HepG2 (cell line): ENCODE data around the gene DLG3. TPM values are rescaled to one million over a fixed set of nuclear protein-coding genes. Genes with fewer than 3 reads are reported as not detected.

Source experiments
- ATAC-seq: fragments of 200-7000 bp; cut with Tn5 transposase; 3 replicates; pipeline ENCODE4 v1.9.1; 2020; ENCODE audit warnings: mild to moderate bottlenecking, moderate library complexity
- BruUV-seq: library from RNA; stranded (reverse); fragments of 400-500 nt; replicated peaks from 2 replicates; lab custom pipeline; 2021; lab: Mats Ljungman, UMichigan
- CTCF ChIA-PET: fragments of 300-600 bp; formaldehyde crosslinking; extraction: SDS; loops from one replicate; lab custom pipeline; 2021; ENCODE audit warnings: low total read pairs, inconsistent platforms, low intra/inter-chr PET ratio; lab: Yijun Ruan, JAX
- POLR2A ChIA-PET: fragments of 350-600 bp; sonication (Branson Sonifier 250); formaldehyde crosslinking; loops from one replicate; lab custom pipeline; 2020; ENCODE audit warnings: antibody characterized with exemption, inconsistent platforms; lab: Yijun Ruan, JAX
- DNase-seq: peaks from one replicate; pipeline ENCODE4 v3.0.0-alpha.2; 2015; ENCODE audit warnings: low spot score
- FAIRE-seq: peaks from 3 replicates; lab custom pipeline; 2011; peaks lifted over from hg19 to GRCh38; lab: Jason Lieb, UNC
- H2AFZ ChIP-seq: one replicate; pipeline ENCODE4 v1.6.1; 2011; ENCODE audit warnings: low read length, inconsistent platforms
- H3K27ac ChIP-seq: fragments of 300-600 bp; 3 replicates; pipeline ENCODE4 v1.8.0; 2011; ENCODE audit warnings: mixed run types, mild to moderate bottlenecking, mixed read lengths, low read length, inconsistent platforms; ENCODE audit not compliant: insufficient read depth; ENCODE audit errors: extremely low read length
- H3K27me3 ChIP-seq, 2 experiments: fragments of 200-600 bp in 1 of 2; 2 replicates in 1 of 2; 3 replicates in 1 of 2; pipeline versions ENCODE4 v1.6.0 to v1.8.0; 2011; ENCODE audit warnings: low read length in 2 of 2, mild to moderate bottlenecking in 2 of 2, moderate library complexity in 2 of 2, inconsistent platforms in 1 of 2; ENCODE audit not compliant: insufficient read depth in 2 of 2, control insufficient read depth in 1 of 2
- H3K36me3 ChIP-seq, 2 experiments: fragments of 200-600 bp in 1 of 2; replicated peaks in 1 of 2; 2 replicates in 1 of 2; 3 replicates in 1 of 2; pipeline versions ENCODE4 v1.5.1 to v1.8.0; 2011; ENCODE audit warnings: low read length in 2 of 2, inconsistent platforms in 1 of 2; ENCODE audit not compliant: insufficient read depth in 2 of 2, control insufficient read depth in 1 of 2
- H3K4me1 ChIP-seq: 2 replicates; pipeline ENCODE4 v1.5.1; 2012; ENCODE audit warnings: low read length, inconsistent platforms; ENCODE audit not compliant: insufficient read depth
- H3K4me2 ChIP-seq: 2 replicates; pipeline ENCODE4 v1.6.0; 2011; ENCODE audit warnings: low read depth, low read length, inconsistent platforms
- H3K4me3 ChIP-seq, 3 experiments: fragments of 200-600 bp in 1 of 3; sonication (generic), shearing (Covaris generic) in 1 of 3; replicated peaks in 1 of 3; 2 replicates each; pipeline ENCODE4 v1.5.1; 2011 to 2016; ENCODE audit warnings: low read length in 3 of 3, inconsistent platforms in 2 of 3, low read depth in 2 of 3, mild to moderate bottlenecking in 2 of 3, control low read depth in 1 of 3, mixed read lengths in 1 of 3; ENCODE audit not compliant: insufficient read depth in 1 of 3
- H3K79me2 ChIP-seq: one replicate; pipeline ENCODE4 v1.6.1; 2011; ENCODE audit warnings: low read length, inconsistent platforms; ENCODE audit not compliant: insufficient read depth
- H3K9ac ChIP-seq: 2 replicates; pipeline ENCODE4 v1.6.0; 2011; ENCODE audit warnings: mild to moderate bottlenecking, low read depth, low read length, inconsistent platforms; ENCODE audit not compliant: insufficient read depth
- H3K9me3 ChIP-seq: 2 replicates; pipeline ENCODE4 v1.5.1; 2012; ENCODE audit warnings: mild to moderate bottlenecking, low read length
- H4K20me1 ChIP-seq: 2 replicates; pipeline ENCODE4 v1.6.0; 2011; ENCODE audit warnings: inconsistent platforms, mild to moderate bottlenecking, low read length, moderate library complexity; ENCODE audit not compliant: insufficient read depth
- ERF ChIP-seq: IDR thresholded peaks from 2 replicates; pipeline ENCODE4 v1.6.1; 2018; ENCODE audit warnings: missing biosample characterization, missing genetic modification reagents
- IRF1 ChIP-seq: sonication (generic); formaldehyde crosslinking; IDR thresholded peaks from 2 replicates; pipeline ENCODE4 v1.4.0; 2020; ENCODE audit warnings: low read depth, mild to moderate bottlenecking, missing genetic modification reagents
- MAFK ChIP-seq, 2 experiments: IDR thresholded peaks in 1 of 2; conservative IDR thresholded peaks in 1 of 2; 2 replicates each; pipeline ENCODE4 v1.6.1; 2011; ENCODE audit warnings: improper control_type of control experiment in 2 of 2, low read length in 2 of 2
- MIER3 ChIP-seq: IDR thresholded peaks from 2 replicates; pipeline ENCODE4 v1.6.1; 2016; ENCODE audit warnings: missing compliant biosample characterization, borderline replicate concordance
- SNAI1 ChIP-seq: sonication (generic); formaldehyde crosslinking; IDR thresholded peaks from 2 replicates; pipeline ENCODE4 v1.5.0; 2020; ENCODE audit warnings: mild to moderate bottlenecking, missing genetic modification reagents, borderline replicate concordance
- SSRP1 ChIP-seq: IDR thresholded peaks from 2 replicates; pipeline ENCODE4 v1.6.1; 2016; ENCODE audit warnings: control low read depth
- ZNF224 ChIP-seq: sonication (generic); formaldehyde crosslinking; IDR thresholded peaks from 2 replicates; pipeline ENCODE4 v1.5.0; 2020; ENCODE audit warnings: mild to moderate bottlenecking, missing genetic modification reagents
- ZNF512 ChIP-seq: sonication (generic); formaldehyde crosslinking; IDR thresholded peaks from 2 replicates; pipeline ENCODE4 v1.4.0; 2020; ENCODE audit warnings: mild to moderate bottlenecking, missing genetic modification reagents
- ZNF660 ChIP-seq: sonication (generic); formaldehyde crosslinking; IDR thresholded peaks from 2 replicates; pipeline ENCODE4 v1.5.1; 2020; ENCODE audit warnings: mild to moderate bottlenecking, low read depth, missing genetic modification reagents, borderline replicate concordance
- ZNF850 ChIP-seq: sonication (generic); formaldehyde crosslinking; conservative IDR thresholded peaks from 2 replicates; pipeline ENCODE4 v1.9.0; 2021; ENCODE audit warnings: mild to moderate bottlenecking, missing genetic modification reagents
- WGBS: methylation state at CpG from one replicate; pipeline ENCODE4 v1.1.6; 2017; ENCODE audit warnings: low lambda C conversion rate; 5-methylcytosine and 5-hydroxymethylcytosine counted together
- in situ Hi-C: cut with HindIII; loops from 2 replicates; pipeline ENCODE4 v1.10.0; 2017; ENCODE audit warnings: low pct_unique_long_range_greater_than_20kb; ENCODE audit not compliant: extremely low pct_ligation_motif_present
- intact Hi-C: fragments of 100-400 bp; cut with micrococcal nuclease; formaldehyde crosslinking; loops from one replicate; pipeline ENCODE4 v1.10.0; 2022; ENCODE audit not compliant: unreplicated experiment
- polyA plus RNA-seq, 8 experiments: library from polyadenylated mRNA; depleted of rRNA in 3 of 8; stranded (reverse) in 7 of 8; unstranded in 1 of 8; fragments of >200 nt; fragmentation: Illumina TruSeq in 4 of 8; extraction: Trizol in 4 of 8; gene quantifications; 2 replicates each; pipeline versions ENCODE4 v1.2.1 to v1.2.3, GENCODE V29; 2011 to 2016; ENCODE audit warnings: low read depth in 4 of 8, missing spikeins in 1 of 8, mixed read lengths in 1 of 8; ENCODE audit not compliant: insufficient read depth in 1 of 8
- total RNA-seq, 5 experiments: library from RNA; depleted of rRNA; stranded (reverse); fragments of >200 nt; fragmentation: Illumina TruSeq; extraction: Trizol; gene quantifications; 2 replicates each; pipeline ENCODE4 v1.2.3, GENCODE V29; 2016; ENCODE audit warnings: low read depth in 1 of 5
- TF ChIP-seq, protein P1 (sequence below): IDR thresholded peaks from 2 replicates; pipeline ENCODE4 v1.6.1; 2018; ENCODE audit warnings: missing genetic modification reagents, mild to moderate bottlenecking, missing compliant biosample characterization
- TF ChIP-seq, protein P2 (sequence below): IDR thresholded peaks from 2 replicates; pipeline ENCODE4 v1.6.1; 2016; ENCODE audit warnings: missing biosample characterization, missing genetic modification reagents, low read depth
- TF ChIP-seq, protein P3 (sequence below): sonication (generic); formaldehyde crosslinking; IDR thresholded peaks from 2 replicates; pipeline ENCODE4 v1.4.0; 2020; ENCODE audit warnings: mild to moderate bottlenecking, low read depth, missing genetic modification reagents

Gene DLG3
- total and polyA plus RNA-seq, 2 of the 13 experiments (the other 11 are each of a cell fraction or from before 2014, with no cell fraction given): 9.9 to 19.4 TPM

DNA sequence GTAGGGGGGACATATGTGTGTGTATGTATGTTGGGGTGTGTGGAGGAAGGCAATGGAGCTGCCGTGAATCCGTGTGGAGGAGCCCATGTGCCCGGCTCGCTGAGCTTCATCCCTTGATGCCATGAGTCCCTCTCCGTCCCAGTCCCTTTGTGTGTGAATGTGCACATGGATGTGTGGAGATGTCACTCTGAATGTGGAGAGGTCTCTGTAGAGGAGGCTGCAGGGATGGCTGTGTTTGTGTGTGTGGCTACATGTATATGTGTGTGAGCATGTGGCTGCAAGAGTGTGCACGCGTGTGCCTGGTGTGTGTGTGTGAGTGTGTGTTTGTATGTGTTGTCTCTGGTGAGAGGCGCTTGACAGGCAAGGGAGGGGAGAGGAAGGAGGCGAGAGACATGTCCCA, 1.3 kb downstream of the DLG3 start (continued):
- TF ChIP-seq ERF (CRISPR knock-in tag): no peak
- no peak for TF ChIP-seq ZNF660 (CRISPR knock-in tag)
- TF ChIP-seq SSRP1 (CRISPR knock-in tag): no peak
- TF ChIP-seq, protein P1, sequence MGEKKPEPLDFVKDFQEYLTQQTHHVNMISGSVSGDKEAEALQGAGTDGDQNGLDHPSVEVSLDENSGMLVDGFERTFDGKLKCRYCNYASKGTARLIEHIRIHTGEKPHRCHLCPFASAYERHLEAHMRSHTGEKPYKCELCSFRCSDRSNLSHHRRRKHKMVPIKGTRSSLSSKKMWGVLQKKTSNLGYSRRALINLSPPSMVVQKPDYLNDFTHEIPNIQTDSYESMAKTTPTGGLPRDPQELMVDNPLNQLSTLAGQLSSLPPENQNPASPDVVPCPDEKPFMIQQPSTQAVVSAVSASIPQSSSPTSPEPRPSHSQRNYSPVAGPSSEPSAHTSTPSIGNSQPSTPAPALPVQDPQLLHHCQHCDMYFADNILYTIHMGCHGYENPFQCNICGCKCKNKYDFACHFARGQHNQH (CRISPR knock-in tag): no peak
- TF ChIP-seq ZNF224 (CRISPR knock-in tag): no peak
- no peak for TF ChIP-seq MIER3
- TF ChIP-seq, all 625 proteins: peak for 0

GRCh38 chrX:70446380-70447350, 2.0 kb downstream of the DLG3 start:
- no peak for FAIRE-seq
- ATAC-seq: no peak
- H3K9ac ChIP-seq: no peak overlapping the region
- no peaks in the 10 kb centered on the region for H3K79me2 ChIP-seq
- no peaks in the 10 kb centered on the region for H3K4me1 ChIP-seq
- H3K4me3 ChIP-seq: no peak overlapping the region
- H3K9me3 ChIP-seq: no peaks in the 10 kb centered on the region
- H3K4me2 ChIP-seq: no peak overlapping the region
- 0% methylated on average over 3 of the region's 16 CpGs for WGBS
- no peaks in the 10 kb centered on the region for H3K36me3 ChIP-seq
- POLR2A ChIA-PET: no interaction called here
- no peak for DNase-seq
- no TSS peak for BruUV-seq
- intact Hi-C loops: no loop called here
- CTCF ChIA-PET: no interaction called here
- in situ Hi-C loops: no loop called here
- no peak overlapping the region for H2AFZ ChIP-seq
- H4K20me1 ChIP-seq: no peaks in the 10 kb centered on the region
- H3K27ac ChIP-seq: no peak overlapping the region
- peaks cover 4 to 17% of the 10 kb centered on the region in 2 experiments for H3K27me3 ChIP-seq
- TF ChIP-seq, protein P2, sequence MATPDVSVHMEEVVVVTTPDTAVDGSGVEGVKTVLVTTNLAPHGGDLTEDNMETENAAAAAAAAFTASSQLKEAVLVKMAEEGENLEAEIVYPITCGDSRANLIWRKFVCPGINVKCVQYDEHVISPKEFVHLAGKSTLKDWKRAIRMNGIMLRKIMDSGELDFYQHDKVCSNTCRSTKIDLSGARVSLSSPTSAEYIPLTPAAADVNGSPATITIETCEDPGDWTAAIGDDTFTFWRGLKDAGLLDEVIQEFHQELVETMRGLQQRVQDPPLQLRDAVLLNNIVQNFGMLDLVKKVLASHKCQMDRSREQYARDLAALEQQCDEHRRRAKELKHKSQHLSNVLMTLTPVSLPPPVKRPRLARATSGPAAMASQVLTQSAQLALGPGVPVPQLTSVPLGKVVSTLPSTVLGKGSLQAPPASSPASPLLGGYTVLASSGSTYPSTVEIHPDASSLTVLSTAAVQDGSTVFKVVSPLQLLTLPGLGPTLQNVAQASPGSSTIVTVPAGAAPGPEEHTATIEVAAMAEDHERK: no peak
- TF ChIP-seq IRF1 (CRISPR knock-in tag) (no peak), SNAI1 (no peak), ZNF512 (no peak), ZNF850 (no peak), MAFK (conservative IDR thresholded peaks at IDR 0.05 in 1 of 2, IDR thresholded peaks at IDR 0.05 in 1 of 2; ENCODE audit: low read length in 2 of 2) (no peak)
- TF ChIP-seq, protein P3, sequence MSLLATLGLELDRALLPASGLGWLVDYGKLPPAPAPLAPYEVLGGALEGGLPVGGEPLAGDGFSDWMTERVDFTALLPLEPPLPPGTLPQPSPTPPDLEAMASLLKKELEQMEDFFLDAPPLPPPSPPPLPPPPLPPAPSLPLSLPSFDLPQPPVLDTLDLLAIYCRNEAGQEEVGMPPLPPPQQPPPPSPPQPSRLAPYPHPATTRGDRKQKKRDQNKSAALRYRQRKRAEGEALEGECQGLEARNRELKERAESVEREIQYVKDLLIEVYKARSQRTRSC (CRISPR knock-in tag): no peak
